ENCODE data around the gene ELK4. TPM values are rescaled to one million over a fixed set of nuclear protein-coding genes. Genes with fewer than 3 reads are reported as not detected.
A peak's percentile ranks its signal among the peaks of the same experiment; 100 is the strongest.

The ELK4 gene
- total RNA-seq (2014; rRNA removed; shearing (Covaris generic)) (19.1 and 19.7 TPM in 2 replicates), polyA plus RNA-seq (2016; fragmentation: Nextera tagmentation; extraction: Ambion mirVana) (5.1 and 5.2 TPM in 2 replicates)
- long read RNA-seq = 0 reads

- H3F3A ChIP-seq (replicated peaks; ENCODE audit: low read depth) = peaks cover 10% of the 10 kb centered on the region; the same call in 1 of the 2 replicates
- TF ChIP-seq POLR2AphosphoS5 (IDR thresholded peaks at IDR 0.05; ENCODE audit: low read depth) (peak; percentile 95), JUNB (IDR thresholded peaks at IDR 0.05; ENCODE audit: unreplicated experiment) (no peak), CREB1 (CRISPR knock-in tag; IDR thresholded peaks at IDR 0.05; ENCODE audit: low read depth) (peak; percentile 94), ETS1 (IDR thresholded peaks at IDR 0.05) (peak; percentile 40; the same call in 1 of the 2 replicates)
- TF ChIP-seq, protein P1, sequence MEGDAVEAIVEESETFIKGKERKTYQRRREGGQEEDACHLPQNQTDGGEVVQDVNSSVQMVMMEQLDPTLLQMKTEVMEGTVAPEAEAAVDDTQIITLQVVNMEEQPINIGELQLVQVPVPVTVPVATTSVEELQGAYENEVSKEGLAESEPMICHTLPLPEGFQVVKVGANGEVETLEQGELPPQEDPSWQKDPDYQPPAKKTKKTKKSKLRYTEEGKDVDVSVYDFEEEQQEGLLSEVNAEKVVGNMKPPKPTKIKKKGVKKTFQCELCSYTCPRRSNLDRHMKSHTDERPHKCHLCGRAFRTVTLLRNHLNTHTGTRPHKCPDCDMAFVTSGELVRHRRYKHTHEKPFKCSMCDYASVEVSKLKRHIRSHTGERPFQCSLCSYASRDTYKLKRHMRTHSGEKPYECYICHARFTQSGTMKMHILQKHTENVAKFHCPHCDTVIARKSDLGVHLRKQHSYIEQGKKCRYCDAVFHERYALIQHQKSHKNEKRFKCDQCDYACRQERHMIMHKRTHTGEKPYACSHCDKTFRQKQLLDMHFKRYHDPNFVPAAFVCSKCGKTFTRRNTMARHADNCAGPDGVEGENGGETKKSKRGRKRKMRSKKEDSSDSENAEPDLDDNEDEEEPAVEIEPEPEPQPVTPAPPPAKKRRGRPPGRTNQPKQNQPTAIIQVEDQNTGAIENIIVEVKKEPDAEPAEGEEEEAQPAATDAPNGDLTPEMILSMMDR (conservative IDR thresholded peaks at IDR 0.05; ENCODE audit: low read depth in 2 of 2) = peak; percentile 37 to 72
- TF ChIP-seq, protein P2, sequence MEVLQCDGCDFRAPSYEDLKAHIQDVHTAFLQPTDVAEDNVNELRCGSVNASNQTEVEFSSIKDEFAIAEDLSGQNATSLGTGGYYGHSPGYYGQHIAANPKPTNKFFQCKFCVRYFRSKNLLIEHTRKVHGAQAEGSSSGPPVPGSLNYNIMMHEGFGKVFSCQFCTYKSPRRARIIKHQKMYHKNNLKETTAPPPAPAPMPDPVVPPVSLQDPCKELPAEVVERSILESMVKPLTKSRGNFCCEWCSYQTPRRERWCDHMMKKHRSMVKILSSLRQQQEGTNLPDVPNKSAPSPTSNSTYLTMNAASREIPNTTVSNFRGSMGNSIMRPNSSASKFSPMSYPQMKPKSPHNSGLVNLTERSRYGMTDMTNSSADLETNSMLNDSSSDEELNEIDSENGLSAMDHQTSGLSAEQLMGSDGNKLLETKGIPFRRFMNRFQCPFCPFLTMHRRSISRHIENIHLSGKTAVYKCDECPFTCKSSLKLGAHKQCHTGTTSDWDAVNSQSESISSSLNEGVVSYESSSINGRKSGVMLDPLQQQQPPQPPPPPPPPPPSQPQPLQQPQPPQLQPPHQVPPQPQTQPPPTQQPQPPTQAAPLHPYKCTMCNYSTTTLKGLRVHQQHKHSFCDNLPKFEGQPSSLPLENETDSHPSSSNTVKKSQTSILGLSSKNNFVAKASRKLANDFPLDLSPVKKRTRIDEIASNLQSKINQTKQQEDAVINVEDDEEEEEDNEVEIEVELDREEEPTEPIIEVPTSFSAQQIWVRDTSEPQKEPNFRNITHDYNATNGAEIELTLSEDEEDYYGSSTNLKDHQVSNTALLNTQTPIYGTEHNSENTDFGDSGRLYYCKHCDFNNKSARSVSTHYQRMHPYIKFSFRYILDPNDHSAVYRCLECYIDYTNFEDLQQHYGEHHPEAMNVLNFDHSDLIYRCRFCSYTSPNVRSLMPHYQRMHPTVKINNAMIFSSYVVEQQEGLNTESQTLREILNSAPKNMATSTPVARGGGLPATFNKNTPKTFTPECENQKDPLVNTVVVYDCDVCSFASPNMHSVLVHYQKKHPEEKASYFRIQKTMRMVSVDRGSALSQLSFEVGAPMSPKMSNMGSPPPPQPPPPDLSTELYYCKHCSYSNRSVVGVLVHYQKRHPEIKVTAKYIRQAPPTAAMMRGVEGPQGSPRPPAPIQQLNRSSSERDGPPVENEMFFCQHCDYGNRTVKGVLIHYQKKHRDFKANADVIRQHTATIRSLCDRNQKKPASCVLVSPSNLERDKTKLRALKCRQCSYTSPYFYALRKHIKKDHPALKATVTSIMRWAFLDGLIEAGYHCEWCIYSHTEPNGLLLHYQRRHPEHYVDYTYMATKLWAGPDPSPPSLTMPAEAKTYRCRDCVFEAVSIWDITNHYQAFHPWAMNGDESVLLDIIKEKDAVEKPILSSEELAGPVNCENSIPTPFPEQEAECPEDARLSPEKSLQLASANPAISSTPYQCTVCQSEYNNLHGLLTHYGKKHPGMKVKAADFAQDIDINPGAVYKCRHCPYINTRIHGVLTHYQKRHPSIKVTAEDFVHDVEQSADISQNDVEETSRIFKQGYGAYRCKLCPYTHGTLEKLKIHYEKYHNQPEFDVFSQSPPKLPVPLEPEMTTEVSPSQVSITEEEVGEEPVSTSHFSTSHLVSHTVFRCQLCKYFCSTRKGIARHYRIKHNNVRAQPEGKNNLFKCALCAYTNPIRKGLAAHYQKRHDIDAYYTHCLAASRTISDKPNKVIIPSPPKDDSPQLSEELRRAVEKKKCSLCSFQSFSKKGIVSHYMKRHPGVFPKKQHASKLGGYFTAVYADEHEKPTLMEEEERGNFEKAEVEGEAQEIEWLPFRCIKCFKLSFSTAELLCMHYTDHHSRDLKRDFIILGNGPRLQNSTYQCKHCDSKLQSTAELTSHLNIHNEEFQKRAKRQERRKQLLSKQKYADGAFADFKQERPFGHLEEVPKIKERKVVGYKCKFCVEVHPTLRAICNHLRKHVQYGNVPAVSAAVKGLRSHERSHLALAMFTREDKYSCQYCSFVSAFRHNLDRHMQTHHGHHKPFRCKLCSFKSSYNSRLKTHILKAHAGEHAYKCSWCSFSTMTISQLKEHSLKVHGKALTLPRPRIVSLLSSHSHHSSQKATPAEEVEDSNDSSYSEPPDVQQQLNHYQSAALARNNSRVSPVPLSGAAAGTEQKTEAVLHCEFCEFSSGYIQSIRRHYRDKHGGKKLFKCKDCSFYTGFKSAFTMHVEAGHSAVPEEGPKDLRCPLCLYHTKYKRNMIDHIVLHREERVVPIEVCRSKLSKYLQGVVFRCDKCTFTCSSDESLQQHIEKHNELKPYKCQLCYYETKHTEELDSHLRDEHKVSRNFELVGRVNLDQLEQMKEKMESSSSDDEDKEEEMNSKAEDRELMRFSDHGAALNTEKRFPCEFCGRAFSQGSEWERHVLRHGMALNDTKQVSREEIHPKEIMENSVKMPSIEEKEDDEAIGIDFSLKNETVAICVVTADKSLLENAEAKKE (CRISPR knock-in tag; IDR thresholded peaks at IDR 0.05) = no peak
- H3K4me3 ChIP-seq = peak within 1 kb of the TSS; percentile 64
- peaks cover 17% of the 10 kb centered on the region; the same call in 1 of the 2 replicates for H4K20me1 ChIP-seq (replicated peaks; ENCODE audit: insufficient read depth)
- no peaks in the 10 kb centered on the region for H3K9me2 ChIP-seq (ENCODE audit: insufficient read depth)
- peak within 1 kb of the TSS; percentile 94 for H3K4me3 Mint-ChIP-seq
- DNase-seq (ENCODE audit: low spot score) = peak; percentile 99
- H3K4me2 ChIP-seq = peak within 1 kb of the TSS; percentile 87
- H3K4me1 Mint-ChIP-seq = peaks cover 14% of the 10 kb centered on the region; the same call in 2 of the 3 replicates
- H3K27me3 ChIP-seq (ENCODE audit: insufficient read depth) = no peaks in the 10 kb centered on the region
- H3K27ac ChIP-seq (ENCODE audit: low read depth) = peak within 1 kb of the TSS; percentile 93
- ATAC-seq = peak; percentile 89
- peaks cover 39% of the 10 kb centered on the region for H3K79me2 ChIP-seq (replicated peaks; ENCODE audit: insufficient read depth)
- peak within 1 kb of the TSS; percentile 84 for H2AFZ ChIP-seq
- H3K9me3 Mint-ChIP-seq = no peaks in the 10 kb centered on the region
- H3K36me3 Mint-ChIP-seq (ENCODE audit: low read depth) = peaks cover under 1% of the 10 kb centered on the region; the same call in 2 of the 3 replicates
- peaks cover 7% of the 10 kb centered on the region for H3K27me3 Mint-ChIP-seq (ENCODE audit: insufficient read depth, low read depth, poor library complexity)
- no peaks in the 10 kb centered on the region for H3K36me3 ChIP-seq (ENCODE audit: insufficient read depth)
- H3K27ac Mint-ChIP-seq = peak within 1 kb of the TSS; percentile 99
- peaks cover 8% of the 10 kb centered on the region for H3K4me1 ChIP-seq (ENCODE audit: insufficient read depth)
These were observed at the start of gene ELK4 for GRCh38 chr1:205631768-205632668. Gene ELK4 (minus strand): TSS chr1:205632011. CDS start chr1:205623882, 8,129 bp downstream.

All from GM23338 (cell line).